ENCODE measurements around the gene HIF1AN. TPM values are rescaled to one million over a fixed set of nuclear protein-coding genes. Genes with fewer than 3 reads are reported as not detected.

HIF1AN gene
- total RNA-seq (40.6 TPM), polyA plus RNA-seq (ENCODE audit: insufficient read depth, low read depth, low replicate concordance) (10.9 TPM)
- long read RNA-seq, donor 1, full-length matches to known transcripts = 9 of 9 reads
- long read RNA-seq, donor 1, partial matches to known transcripts = 0 of 9 reads
- long read RNA-seq, donor 1, other reads (novel, unspliced or antisense) = 0 of 9 reads
- long read RNA-seq, donor 2, full-length matches to known transcripts = 13 of 33 reads
- long read RNA-seq, donor 2, partial matches to known transcripts = 20 of 33 reads
- long read RNA-seq, donor 2, other reads (novel, unspliced or antisense) = 0 of 33 reads
- long read RNA-seq, donor 3, full-length matches to known transcripts = 12 of 12 reads
- long read RNA-seq, donor 3, partial matches to known transcripts = 0 of 12 reads
- long read RNA-seq, donor 3, other reads (novel, unspliced or antisense) = 0 of 12 reads
- long read RNA-seq, donor 4, full-length matches to known transcripts = 15 of 15 reads
- long read RNA-seq, donor 4, partial matches to known transcripts = 0 of 15 reads
- long read RNA-seq, donor 4, other reads (novel, unspliced or antisense) = 0 of 15 reads
- long read RNA-seq, donor 5, partial matches to known transcripts = 0 of 1 reads
- long read RNA-seq, donor 5, other reads (novel, unspliced or antisense) = 0 of 1 reads
- long read RNA-seq, donor 6, full-length matches to known transcripts = 7 of 7 reads
- long read RNA-seq, donor 6, partial matches to known transcripts = 0 of 7 reads
- long read RNA-seq, donor 6, other reads (novel, unspliced or antisense) = 0 of 7 reads
- long read RNA-seq, donor 7, full-length matches to known transcripts = 45 of 62 reads
- long read RNA-seq, donor 7, partial matches to known transcripts = 3 of 62 reads
- long read RNA-seq, donor 7, other reads (novel, unspliced or antisense) = 14 of 62 reads
- long read RNA-seq, donor 8, full-length matches to known transcripts = 7 of 7 reads
- long read RNA-seq, donor 8, partial matches to known transcripts = 0 of 7 reads
- long read RNA-seq, donor 8, other reads (novel, unspliced or antisense) = 0 of 7 reads
- long read RNA-seq, donor 9, full-length matches to known transcripts = 7 of 17 reads
- long read RNA-seq, donor 9, partial matches to known transcripts = 10 of 17 reads
- long read RNA-seq, donor 9, other reads (novel, unspliced or antisense) = 0 of 17 reads
- long read RNA-seq, donor 10, full-length matches to known transcripts = 6 of 6 reads
- long read RNA-seq, donor 10, partial matches to known transcripts = 0 of 6 reads
- long read RNA-seq, donor 10, other reads (novel, unspliced or antisense) = 0 of 6 reads

DNA sequence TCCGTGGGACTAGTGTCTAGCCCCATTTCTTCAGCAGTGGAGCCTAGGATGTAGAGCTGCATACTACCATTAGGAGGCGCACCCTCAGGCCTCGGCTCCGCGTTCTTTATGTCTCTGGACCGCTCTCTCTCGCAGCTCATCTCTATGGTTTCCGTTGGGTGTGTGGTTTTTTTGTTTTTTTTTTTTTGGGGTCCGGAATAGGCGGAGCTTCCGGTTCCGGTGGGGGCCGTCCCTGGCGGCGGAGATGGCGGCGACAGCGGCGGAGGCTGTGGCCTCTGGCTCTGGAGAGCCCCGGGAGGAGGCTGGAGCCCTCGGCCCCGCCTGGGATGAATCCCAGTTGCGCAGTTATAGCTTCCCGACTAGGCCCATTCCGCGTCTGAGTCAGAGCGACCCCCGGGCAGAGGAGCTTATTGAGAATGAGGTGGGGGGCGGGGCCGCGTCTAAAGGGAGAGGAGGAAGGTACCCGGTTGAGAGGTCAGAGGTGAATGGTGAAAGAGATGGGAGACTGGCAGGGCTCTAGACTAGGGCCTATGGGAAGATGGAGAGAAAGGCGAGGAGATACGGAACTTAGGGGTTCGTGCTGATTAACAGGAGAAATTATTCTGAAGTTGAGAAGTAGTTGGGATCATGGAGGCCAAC, at the start of gene HIF1AN:
TSS of gene HIF1AN (plus strand) at position 229 of the 639 bp plus-strand sequence. CDS start at position 245, 16 bp downstream.
- Histone ChIP-seq H3K9me3 (ENCODE audit: control insufficient read depth in 2 of 3, insufficient read depth in 1 of 3, low read length in 3 of 3) (no peaks in the 10 kb centered on the region), H3K4me1 (ENCODE audit: control insufficient read depth in 2 of 3, insufficient read depth in 2 of 3, low read depth in 1 of 3, low read length in 3 of 3) (peaks cover 2 to 13% (median 6%) of the 10 kb centered on the region in 3 donors), H3K36me3 (ENCODE audit: control insufficient read depth in 2 of 3, insufficient read depth in 3 of 3, low read length in 3 of 3) (peaks cover 0 to 14% (median 11%) of the 10 kb centered on the region in 3 donors), H3K4me3 (ENCODE audit: low read length in 3 of 3) (peak within 1 kb of the TSS; percentile 72 to 89 (median 86)), H3K9ac (ENCODE audit: low read length in 3 of 3) (peak within 1 kb of the TSS; percentile 18 to 77 (median 42)), H3K27me3 (ENCODE audit: control insufficient read depth, insufficient read depth, low read length) (no peaks in the 10 kb centered on the region), H3K27ac (ENCODE audit: low read depth in 2 of 2, low read length in 2 of 2) (no peak within 1 kb of the TSS)
- peak; percentile 85 for FAIRE-seq
- intact Hi-C loops (cut with DNase I) = no loop called here
- TF ChIP-seq, protein P1, sequence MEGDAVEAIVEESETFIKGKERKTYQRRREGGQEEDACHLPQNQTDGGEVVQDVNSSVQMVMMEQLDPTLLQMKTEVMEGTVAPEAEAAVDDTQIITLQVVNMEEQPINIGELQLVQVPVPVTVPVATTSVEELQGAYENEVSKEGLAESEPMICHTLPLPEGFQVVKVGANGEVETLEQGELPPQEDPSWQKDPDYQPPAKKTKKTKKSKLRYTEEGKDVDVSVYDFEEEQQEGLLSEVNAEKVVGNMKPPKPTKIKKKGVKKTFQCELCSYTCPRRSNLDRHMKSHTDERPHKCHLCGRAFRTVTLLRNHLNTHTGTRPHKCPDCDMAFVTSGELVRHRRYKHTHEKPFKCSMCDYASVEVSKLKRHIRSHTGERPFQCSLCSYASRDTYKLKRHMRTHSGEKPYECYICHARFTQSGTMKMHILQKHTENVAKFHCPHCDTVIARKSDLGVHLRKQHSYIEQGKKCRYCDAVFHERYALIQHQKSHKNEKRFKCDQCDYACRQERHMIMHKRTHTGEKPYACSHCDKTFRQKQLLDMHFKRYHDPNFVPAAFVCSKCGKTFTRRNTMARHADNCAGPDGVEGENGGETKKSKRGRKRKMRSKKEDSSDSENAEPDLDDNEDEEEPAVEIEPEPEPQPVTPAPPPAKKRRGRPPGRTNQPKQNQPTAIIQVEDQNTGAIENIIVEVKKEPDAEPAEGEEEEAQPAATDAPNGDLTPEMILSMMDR (IDR thresholded peaks at IDR 0.05; ENCODE audit: borderline replicate concordance, extremely low read depth, insufficient read depth) = peak; percentile 87
- DNase-seq = peak; percentile 90 to 98 (median 95)

GRCh38 chr10:100487529-100487928, 48.2 kb upstream of the HIF1AN start:
- no peak for DNase-seq
- H3K27ac ChIP-seq (ENCODE audit: low read depth in 2 of 2, low read length in 2 of 2) = no peak overlapping the region
- H3K4me3 ChIP-seq (ENCODE audit: low read length in 3 of 3) = no peak overlapping the region
- peaks cover 0 to 5% (median 0%) of the 10 kb centered on the region in 3 donors for H3K4me1 ChIP-seq (ENCODE audit: control insufficient read depth in 2 of 3, insufficient read depth in 2 of 3, low read depth in 1 of 3, low read length in 3 of 3)
- no peak for FAIRE-seq
- TF ChIP-seq, protein P1 (IDR thresholded peaks at IDR 0.05; ENCODE audit: borderline replicate concordance, extremely low read depth, insufficient read depth) = no peak
- no peaks in the 10 kb centered on the region for H3K27me3 ChIP-seq (ENCODE audit: control insufficient read depth, insufficient read depth, low read length)
- H3K36me3 ChIP-seq (ENCODE audit: control insufficient read depth in 2 of 3, insufficient read depth in 3 of 3, low read length in 3 of 3) = peaks cover 0 to 12% (median 5%) of the 10 kb centered on the region in 3 donors
- no peak overlapping the region for H3K9ac ChIP-seq (ENCODE audit: low read length in 3 of 3)
- H3K9me3 ChIP-seq (ENCODE audit: control insufficient read depth in 2 of 3, insufficient read depth in 1 of 3, low read length in 3 of 3) = no peaks in the 10 kb centered on the region
- intact Hi-C loops (cut with DNase I) = no loop called here

- H3K27me3 ChIP-seq (ENCODE audit: control insufficient read depth, insufficient read depth, low read length) = no peaks in the 10 kb centered on the region
- H3K9me3 ChIP-seq (ENCODE audit: control insufficient read depth in 2 of 3, insufficient read depth in 1 of 3, low read length in 3 of 3) = no peaks in the 10 kb centered on the region
- no peaks in the 10 kb centered on the region for H3K4me1 ChIP-seq (ENCODE audit: control insufficient read depth in 2 of 3, insufficient read depth in 2 of 3, low read depth in 1 of 3, low read length in 3 of 3)
- DNase-seq (no peak), FAIRE-seq (no peak)
- no peak overlapping the region for H3K4me3 ChIP-seq (ENCODE audit: low read length in 3 of 3)
- no peak overlapping the region for H3K27ac ChIP-seq (ENCODE audit: low read depth in 2 of 2, low read length in 2 of 2)
- H3K9ac ChIP-seq (ENCODE audit: low read length in 3 of 3) = no peak overlapping the region
- intact Hi-C loops (cut with DNase I) = no loop called here
- H3K36me3 ChIP-seq (ENCODE audit: control insufficient read depth in 2 of 3, insufficient read depth in 3 of 3, low read length in 3 of 3) = peaks cover 0 to 12% (median 5%) of the 10 kb centered on the region in 3 donors
- TF ChIP-seq, protein P1 (IDR thresholded peaks at IDR 0.05; ENCODE audit: borderline replicate concordance, extremely low read depth, insufficient read depth) = no peak
These were observed 46.3 kb upstream of the HIF1AN start for GRCh38 chr10:100489396-100489795.
